NT2/D1 (cell line): ENCODE measurements around the gene CPEB2.

ENCODE experiments used
- SUZ12 ChIP-seq: IDR thresholded peaks from 2 replicates; pipeline ENCODE4 v1.6.1; 2011; ENCODE audit not compliant: insufficient read length, insufficient read depth; ENCODE audit errors: extremely low read depth
- YY1 ChIP-seq: IDR thresholded peaks from 2 replicates; pipeline ENCODE4 v1.6.1; 2011; ENCODE audit not compliant: insufficient read length, insufficient read depth
- ZNF274 ChIP-seq: IDR thresholded peaks from 2 replicates; pipeline ENCODE4 v1.6.1; 2011; ENCODE audit warnings: mild to moderate bottlenecking, low read depth, low read length

- TF ChIP-seq SUZ12: no peak
- no peak for TF ChIP-seq ZNF274
- TF ChIP-seq YY1: no peak
These were observed 63.9 kb downstream of the CPEB2 start for GRCh38 chr4:15066140-15066539.
